ENCODE measurements around the gene SERPINE2.

DNA sequence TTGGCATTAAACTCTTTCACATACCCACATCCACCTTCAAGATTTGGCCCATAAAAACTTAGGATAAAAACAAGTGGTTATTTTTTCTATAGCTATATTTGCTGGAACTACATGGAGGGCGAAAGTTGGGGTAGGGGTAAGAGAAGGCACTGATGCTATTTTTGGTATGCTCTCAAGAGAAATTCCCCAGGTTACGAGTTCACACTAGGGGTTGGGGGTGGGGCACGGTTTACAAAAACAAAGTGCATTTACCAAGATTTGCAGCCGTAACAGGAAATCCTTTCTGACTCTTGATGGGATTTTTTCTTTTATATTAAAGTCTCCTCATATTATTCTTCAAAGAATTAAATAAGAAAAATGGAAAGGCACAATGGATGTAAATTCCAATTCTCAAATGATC lies 6.8 kb downstream of the SERPINE2 start:
- TF ChIP-seq EP300 (IDR thresholded peaks at IDR 0.05) (no peak), POLR2A (IDR thresholded peaks at IDR 0.05) (no peak)

All from ovary (tissue), 1 donor.